Dermis lymphatic vessel endothelial cell (primary cell): Measurements from ENCODE around the gene IFT80. TPM values are rescaled to one million over a fixed set of nuclear protein-coding genes. Genes with fewer than 3 reads are reported as not detected.

Experiments
- total RNA-seq: library from RNA; depleted of rRNA; stranded (reverse); fragments of >200 nt; gene quantifications from 2 replicates; pipeline ENCODE4 v1.2.1, GENCODE V29; 2014

IFT80 gene
- total RNA-seq, result 25.2 and 30.1 TPM in 2 replicates

DNA sequence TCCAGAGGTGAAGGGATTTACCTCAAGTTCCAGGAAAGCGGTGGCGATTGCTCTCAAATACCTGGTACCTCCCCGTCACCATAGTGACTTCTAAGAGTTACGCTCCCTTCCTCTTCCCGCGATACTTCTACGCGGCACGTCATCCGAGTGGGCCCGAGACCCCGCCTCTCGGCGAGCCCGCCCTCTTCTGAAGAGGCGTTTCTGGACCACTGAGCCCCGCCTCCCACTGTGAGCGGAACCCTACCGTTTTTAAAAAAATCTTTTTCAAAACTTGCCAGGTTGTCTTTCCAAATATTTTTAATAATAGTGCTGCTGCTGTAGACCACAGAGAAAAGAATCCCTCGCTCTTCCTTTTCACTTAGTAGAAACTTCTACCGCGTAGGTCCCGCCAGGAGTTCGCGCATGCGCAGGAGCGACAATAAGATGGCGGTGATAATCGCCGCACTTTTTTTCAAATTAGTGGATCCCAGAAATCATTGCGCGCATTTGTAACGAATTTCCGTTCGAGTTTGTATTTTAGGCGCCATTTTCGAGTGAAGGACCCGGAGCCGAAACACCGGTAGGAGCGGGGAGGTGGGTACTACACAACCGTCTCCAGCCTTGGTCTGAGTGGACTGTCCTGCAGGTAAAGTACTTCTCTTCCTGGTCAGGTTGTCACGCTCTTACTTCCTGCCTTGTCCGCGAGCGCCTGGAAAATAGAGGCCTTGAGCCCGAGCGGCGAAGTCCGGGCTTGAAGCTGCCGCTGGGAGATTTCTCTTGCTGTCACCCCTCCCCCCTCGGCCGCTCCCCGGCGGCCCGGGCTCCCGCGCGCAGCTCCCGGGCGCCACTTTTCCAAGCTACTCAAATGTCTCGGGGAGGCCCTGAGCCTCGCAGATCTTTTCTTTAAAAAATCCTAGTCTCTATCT, at the start of gene IFT80, which contains the start of gene SMC4:
IFT80 (minus strand) TSS at position 101 of the 905 bp plus-strand sequence. CDS start 14,625 bp downstream, outside the sequence.
SMC4 (plus strand) TSS at position 526 of the 905 bp plus-strand sequence. CDS start 1,177 bp downstream, outside the sequence.

DNA sequence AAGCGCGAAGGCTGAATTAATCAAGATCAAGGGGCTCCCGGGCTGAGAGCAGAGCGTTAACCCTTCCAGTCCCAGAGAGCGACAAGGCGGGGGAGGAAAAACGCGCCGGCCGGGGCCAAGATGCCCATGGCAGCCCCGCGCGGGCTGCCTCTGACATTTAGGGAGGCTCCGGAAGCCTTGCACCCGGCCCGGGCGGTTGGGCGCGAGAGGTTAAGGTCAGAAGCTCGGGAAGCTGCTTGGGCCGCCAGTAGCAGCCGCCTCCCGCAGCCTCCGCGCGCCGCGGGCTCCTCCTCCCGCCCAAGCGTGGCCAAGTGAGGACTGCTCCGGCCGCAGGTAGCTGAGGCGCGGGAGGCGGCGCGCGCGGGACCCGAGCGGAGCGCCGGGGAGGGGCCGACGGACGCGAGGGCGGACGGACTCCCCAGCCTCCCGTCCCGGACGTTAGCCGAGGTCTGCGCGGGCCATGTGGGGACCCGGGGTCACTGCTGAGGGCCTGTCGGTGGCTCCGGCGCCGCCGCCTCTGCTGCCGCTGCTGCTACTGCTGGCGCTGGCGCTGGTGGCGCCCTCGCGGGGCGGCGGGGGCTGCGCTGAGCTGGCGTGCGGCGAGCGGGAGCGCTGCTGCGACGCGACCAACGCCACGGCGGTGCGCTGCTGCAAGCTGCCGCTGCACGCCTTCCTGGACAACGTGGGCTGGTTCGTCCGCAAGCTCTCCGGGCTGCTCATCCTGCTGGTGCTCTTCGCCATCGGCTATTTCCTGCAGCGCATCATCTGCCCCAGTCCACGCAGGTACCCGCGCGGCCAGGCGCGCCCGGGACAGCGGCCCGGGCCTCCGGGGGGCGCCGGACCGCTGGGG, 173.6 kb downstream of the IFT80 start, which contains the start of gene C3orf80:
C3orf80 (plus strand) TSS at position 247 of the 850 bp plus-strand sequence; CDS start at position 461, 214 bp downstream.

Other genes starting within 250 kb of the IFT80 start
- gene C3orf80, start 173.8 kb downstream of the IFT80 start, total RNA-seq, result under 0.01 and 0.09 TPM in 2 replicates
- gene SMC4, start 425 bp upstream of the IFT80 start, total RNA-seq, result 37.4 and 50.1 TPM in 2 replicates
- 15.9 and 19.0 TPM in 2 replicates for gene TRIM59, start 50.6 kb upstream of the IFT80 start, total RNA-seq
- 22.8 and 25.4 TPM in 2 replicates for gene KPNA4, start 166.3 kb upstream of the IFT80 start, total RNA-seq